ENCODE measurements around the gene COG2.

DNA sequence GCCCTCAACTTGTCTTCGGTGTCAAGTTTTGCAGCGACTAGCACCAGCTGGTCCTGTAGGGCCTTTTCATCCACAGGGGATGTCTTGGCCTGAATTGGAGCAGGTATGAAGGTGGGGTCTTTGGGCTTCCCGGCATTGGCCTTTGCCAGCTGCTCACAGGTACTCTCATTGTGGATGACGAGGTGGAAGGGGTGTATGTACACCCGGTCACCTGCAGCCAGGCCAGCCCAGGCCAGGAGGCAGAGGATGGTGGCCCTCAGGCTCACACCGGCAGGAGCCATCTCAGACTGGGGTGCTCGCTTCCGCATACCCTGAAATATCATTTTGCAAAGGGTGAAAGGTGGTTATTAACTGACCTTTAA is 68.2 kb downstream of the COG2 start:
- TF ChIP-seq, protein P1, sequence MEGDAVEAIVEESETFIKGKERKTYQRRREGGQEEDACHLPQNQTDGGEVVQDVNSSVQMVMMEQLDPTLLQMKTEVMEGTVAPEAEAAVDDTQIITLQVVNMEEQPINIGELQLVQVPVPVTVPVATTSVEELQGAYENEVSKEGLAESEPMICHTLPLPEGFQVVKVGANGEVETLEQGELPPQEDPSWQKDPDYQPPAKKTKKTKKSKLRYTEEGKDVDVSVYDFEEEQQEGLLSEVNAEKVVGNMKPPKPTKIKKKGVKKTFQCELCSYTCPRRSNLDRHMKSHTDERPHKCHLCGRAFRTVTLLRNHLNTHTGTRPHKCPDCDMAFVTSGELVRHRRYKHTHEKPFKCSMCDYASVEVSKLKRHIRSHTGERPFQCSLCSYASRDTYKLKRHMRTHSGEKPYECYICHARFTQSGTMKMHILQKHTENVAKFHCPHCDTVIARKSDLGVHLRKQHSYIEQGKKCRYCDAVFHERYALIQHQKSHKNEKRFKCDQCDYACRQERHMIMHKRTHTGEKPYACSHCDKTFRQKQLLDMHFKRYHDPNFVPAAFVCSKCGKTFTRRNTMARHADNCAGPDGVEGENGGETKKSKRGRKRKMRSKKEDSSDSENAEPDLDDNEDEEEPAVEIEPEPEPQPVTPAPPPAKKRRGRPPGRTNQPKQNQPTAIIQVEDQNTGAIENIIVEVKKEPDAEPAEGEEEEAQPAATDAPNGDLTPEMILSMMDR (IDR thresholded peaks at IDR 0.05 in 4 of 5, conservative IDR thresholded peaks at IDR 0.05 in 1 of 5), result no peak
- no peak for TF ChIP-seq POLR2A (IDR thresholded peaks at IDR 0.05)

All from gastrocnemius medialis (tissue), 4 donors.